ENCODE results near the gene SMARCA2. TPM values are rescaled to one million over a fixed set of nuclear protein-coding genes. Genes with fewer than 3 reads are reported as not detected.

SMARCA2 gene
- total and polyA plus RNA-seq, 10 of the 15 experiments (the other 5 are each of a cell fraction or from before 2014, with no cell fraction given) = 100 to 392 (median 204) TPM

- TF ChIP-seq ETV6 (conservative IDR thresholded peaks at IDR 0.05 in 1 of 2, IDR thresholded peaks at IDR 0.05 in 1 of 2; ENCODE audit: borderline replicate concordance in 1 of 2, low read depth in 1 of 2) = no peak
- no peak for TF ChIP-seq SUPT20H (IDR thresholded peaks at IDR 0.05; ENCODE audit: borderline replicate concordance, control insufficient read depth, low read depth, low read length)
- no peak for TF ChIP-seq FOXM1 (IDR thresholded peaks at IDR 0.05; ENCODE audit: low read depth, low read length)
- no peak for TF ChIP-seq ZBTB40 (IDR thresholded peaks at IDR 0.05; ENCODE audit: borderline replicate concordance)
- no peak for TF ChIP-seq CBFB (IDR thresholded peaks at IDR 0.05; ENCODE audit: low read depth)
- no peak for TF ChIP-seq MLLT1 (IDR thresholded peaks at IDR 0.05)
- H3K9me3 ChIP-seq (replicated peaks; ENCODE audit: control insufficient read depth, insufficient read depth, low read length) = no peaks in the 10 kb centered on the region
- no peak overlapping the region for H3K27ac ChIP-seq (ENCODE audit: control insufficient read depth, insufficient read depth)
- no peaks in the 10 kb centered on the region for H3K27me3 ChIP-seq (replicated peaks in 1 of 2; ENCODE audit: control insufficient read depth in 2 of 2, insufficient read depth in 2 of 2, low read length in 1 of 2)
- no peaks in the 10 kb centered on the region for H3K36me3 ChIP-seq (ENCODE audit: control insufficient read depth in 2 of 2, insufficient read depth in 2 of 2, low read length in 1 of 2)
- ATAC-seq (no peak), FAIRE-seq (no peak), DNase-seq (ENCODE audit: low read depth, low spot score) (no peak)
- POLR2A ChIA-PET = interaction anchor here (0.6 to 1.5 kb wide), 3 partner anchors 20 to 99 kb away, joined by 3 to 4 read pairs (median 4); no protein-coding TSS in a partner anchor
- H3K9ac ChIP-seq (ENCODE audit: control insufficient read depth, insufficient read depth, low read length) = no peak overlapping the region
- H2AFZ ChIP-seq (ENCODE audit: control insufficient read depth, low read depth, low read length) = no peak overlapping the region
- H3K4me2 ChIP-seq (ENCODE audit: control insufficient read depth, insufficient read depth) = no peak overlapping the region
- H3K4me1 ChIP-seq (ENCODE audit: control insufficient read depth, insufficient read depth, low read length) = 0 out of 2 replicates have a peak, but pooled peaks cover 4% of the 10 kb centered on the region
- intact Hi-C loops (cut with micrococcal nuclease; ENCODE audit: unreplicated experiment) (no loop called here), in situ Hi-C loops (cut with MboI) (no loop called here)
- RAD21 ChIA-PET (ENCODE audit: unreplicated experiment) = interaction anchor here (1.5 to 1.8 kb wide), 2 partner anchors 36 to 39 kb away, joined by 4 to 7 read pairs; partner anchors contain the start of gene SMARCA2
- no peaks in the 10 kb centered on the region for H3K79me2 ChIP-seq (ENCODE audit: control insufficient read depth, insufficient read depth, low read length)
- BruUV-seq (replicated peaks) = no TSS peak
- SMC1A ChIA-PET (ENCODE audit: uncharacterized antibody, unreplicated experiment) = interaction anchor here (0.7 to 3.4 kb wide), 10 partner anchors 9 to 116 kb away, joined by 3 to 24 read pairs (median 4); partner anchors contain the start of gene SMARCA2
- 54% methylated on average over 5 of the region's 5 CpGs for WGBS (ENCODE audit: insufficient coverage, insufficient replicate concordance, low lambda C conversion rate, missing lambda C conversion rate)
- CTCF ChIA-PET = interaction anchor here (1.4 to 2.1 kb wide), 2 partner anchors 91 to 141 kb away, joined by 3 to 7 read pairs; no protein-coding TSS in a partner anchor
- H3K4me3 ChIP-seq = no peak overlapping the region
- no peaks in the 10 kb centered on the region for H4K20me1 ChIP-seq (ENCODE audit: control insufficient read depth, insufficient read depth)
Measured at GRCh38 chr9:1978941-1979340, 36.2 kb upstream of the SMARCA2 start.

Data from GM12878 (cell line).